ENCODE measurements around the gene RAMACL.

The RAMACL gene

DNA sequence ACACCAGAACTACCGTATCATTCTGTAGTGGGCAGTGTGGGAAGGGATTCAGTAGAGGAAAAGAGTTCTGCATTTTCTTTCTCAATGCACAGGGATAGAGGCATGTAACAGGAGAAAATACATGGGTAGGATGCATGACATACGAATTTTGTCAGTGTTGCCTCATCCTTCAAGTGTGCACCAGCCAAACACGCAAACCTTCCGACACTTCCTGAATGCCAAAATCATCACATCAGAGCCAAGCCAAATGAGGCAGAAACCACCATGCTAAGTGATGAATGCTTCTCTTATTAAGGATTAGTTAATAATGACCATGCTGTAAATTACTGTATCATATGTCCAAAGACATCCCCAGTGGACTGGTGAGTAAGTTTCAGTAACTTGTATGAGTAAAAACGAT, 27.3 kb downstream of the RAMACL start:
- Histone ChIP-seq H3F3A (ENCODE audit: insufficient read depth, low read length) (no peaks in the 10 kb centered on the region), H3K27me3 (ENCODE audit: insufficient read depth, low read length) (no peaks in the 10 kb centered on the region), H3K79me2 (ENCODE audit: insufficient read depth, low read length) (no peaks in the 10 kb centered on the region), H3K4me3 (ENCODE audit: low read depth, low read length, poor library complexity, severe bottlenecking) (no peak overlapping the region), H3K36me3 (ENCODE audit: insufficient read depth, low read length) (no peaks in the 10 kb centered on the region), H3K4me1 (ENCODE audit: insufficient read depth, low read length, severe bottlenecking) (no peaks in the 10 kb centered on the region), H3K27ac (ENCODE audit: low read depth, low read length, poor library complexity, severe bottlenecking) (no peak overlapping the region), H3K9ac (ENCODE audit: low read length) (no peak overlapping the region), H2AFZ (ENCODE audit: low read length) (no peak overlapping the region), H4K20me1 (ENCODE audit: insufficient read depth, low read length) (no peaks in the 10 kb centered on the region), H3K9me2 (ENCODE audit: low read depth, low read length) (no peaks in the 10 kb centered on the region), H3K4me2 (ENCODE audit: low read length) (no peak overlapping the region), H3K9me3 (ENCODE audit: low read length) (no peaks in the 10 kb centered on the region)
- TF ChIP-seq EZH2 (IDR thresholded peaks at IDR 0.05; ENCODE audit: borderline replicate concordance, low read length) (no peak), CTCF (IDR thresholded peaks at IDR 0.05; ENCODE audit: low read length) (no peak)

- H3K36me3 ChIP-seq (ENCODE audit: insufficient read depth, low read length): no peaks in the 10 kb centered on the region
- H3K27me3 ChIP-seq (ENCODE audit: insufficient read depth, low read length): no peaks in the 10 kb centered on the region
- no peak overlapping the region for H3K4me3 ChIP-seq (ENCODE audit: low read depth, low read length, poor library complexity, severe bottlenecking)
- H2AFZ ChIP-seq (ENCODE audit: low read length): no peak overlapping the region
- no peaks in the 10 kb centered on the region for H4K20me1 ChIP-seq (ENCODE audit: insufficient read depth, low read length)
- no peaks in the 10 kb centered on the region for H3F3A ChIP-seq (ENCODE audit: insufficient read depth, low read length)
- TF ChIP-seq CTCF (IDR thresholded peaks at IDR 0.05; ENCODE audit: low read length) (no peak), EZH2 (IDR thresholded peaks at IDR 0.05; ENCODE audit: borderline replicate concordance, low read length) (no peak)
- H3K4me1 ChIP-seq (ENCODE audit: insufficient read depth, low read length, severe bottlenecking): no peaks in the 10 kb centered on the region
- H3K27ac ChIP-seq (ENCODE audit: low read depth, low read length, poor library complexity, severe bottlenecking): no peak overlapping the region
- no peak overlapping the region for H3K9ac ChIP-seq (ENCODE audit: low read length)
- H3K9me3 ChIP-seq (ENCODE audit: low read length): no peaks in the 10 kb centered on the region
- H3K79me2 ChIP-seq (ENCODE audit: insufficient read depth, low read length): no peaks in the 10 kb centered on the region
- no peaks in the 10 kb centered on the region for H3K9me2 ChIP-seq (ENCODE audit: low read depth, low read length)
- H3K4me2 ChIP-seq (ENCODE audit: low read length): no peak overlapping the region
These were observed 28.1 kb downstream of the RAMACL start for GRCh38 chr6:166558156-166559005.

GRCh38 chr6:166556863-166557322, 29.6 kb downstream of the RAMACL start:
- Histone ChIP-seq H3K79me2 (ENCODE audit: insufficient read depth, low read length) (no peaks in the 10 kb centered on the region), H3K36me3 (ENCODE audit: insufficient read depth, low read length) (no peaks in the 10 kb centered on the region), H2AFZ (ENCODE audit: low read length) (no peak overlapping the region), H3K4me3 (ENCODE audit: low read depth, low read length, poor library complexity, severe bottlenecking) (no peak overlapping the region), H3F3A (ENCODE audit: insufficient read depth, low read length) (no peaks in the 10 kb centered on the region), H3K27ac (ENCODE audit: low read depth, low read length, poor library complexity, severe bottlenecking) (no peak overlapping the region), H3K27me3 (ENCODE audit: insufficient read depth, low read length) (no peaks in the 10 kb centered on the region), H3K4me1 (ENCODE audit: insufficient read depth, low read length, severe bottlenecking) (no peaks in the 10 kb centered on the region), H3K4me2 (ENCODE audit: low read length) (no peak overlapping the region), H4K20me1 (ENCODE audit: insufficient read depth, low read length) (no peaks in the 10 kb centered on the region), H3K9ac (ENCODE audit: low read length) (no peak overlapping the region), H3K9me2 (ENCODE audit: low read depth, low read length) (no peaks in the 10 kb centered on the region), H3K9me3 (ENCODE audit: low read length) (no peaks in the 10 kb centered on the region)
- no peak for TF ChIP-seq CTCF (IDR thresholded peaks at IDR 0.05; ENCODE audit: low read length)
- TF ChIP-seq EZH2 (IDR thresholded peaks at IDR 0.05; ENCODE audit: borderline replicate concordance, low read length): no peak

All from OCI-LY1 (cell line).